Activated CD8-positive, alpha-beta memory T cell treated with anti-CD3 and anti-CD28 coated beads for 36 hours (primary cell): Measurements from ENCODE around the gene IFNA8. TPM values are rescaled to one million over a fixed set of nuclear protein-coding genes. Genes with fewer than 3 reads are reported as not detected.
"Not testable (repeated sequence)": the region's sequence is repeated elsewhere in the genome, so short reads cannot be mapped to it uniquely, and the experiment has no call there.

Source experiments
- CTCF ChIA-PET: fragments of 350-600 bp; sonication (Branson Sonifier 250); formaldehyde crosslinking; loops from one replicate; lab custom pipeline; 2021; ENCODE audit warnings: antibody characterized with exemption; lab: Charles Lee
- POLR2A ChIA-PET: fragments of 350-600 bp; sonication (Branson Sonifier 250); formaldehyde crosslinking; loops from one replicate; lab custom pipeline; 2021; ENCODE audit warnings: antibody characterized with exemption; lab: Charles Lee
- total RNA-seq, 2 experiments: library from RNA; stranded (reverse); gene quantifications; one replicate each; pipeline ENCODE4 v1.2.3, GENCODE V29; 2021

The IFNA8 gene
- total RNA-seq: not detected

DNA sequence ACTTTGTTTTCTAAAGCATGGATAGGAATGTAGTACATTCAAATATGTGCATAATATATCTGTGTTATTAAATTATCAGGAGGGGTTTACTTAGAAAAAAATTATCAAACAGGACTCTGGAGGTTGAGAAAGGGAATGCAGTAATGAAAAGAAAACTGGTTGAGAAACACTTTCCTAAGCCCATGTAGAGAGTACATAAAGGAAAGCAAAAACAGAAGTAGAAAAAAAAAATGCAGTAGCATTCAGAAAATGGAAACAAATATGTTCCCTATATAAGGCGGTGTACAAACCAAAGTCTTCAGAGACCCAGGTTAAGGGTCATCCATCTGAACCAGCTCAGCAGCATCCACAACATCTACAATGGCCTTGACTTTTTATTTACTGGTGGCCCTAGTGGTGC, at the start of gene IFNA8:
TSS of gene IFNA8 (plus strand) at position 301 of the 400 bp plus-strand sequence. CDS start at position 361, 60 bp downstream.
- POLR2A ChIA-PET: no interaction called here
- CTCF ChIA-PET: no interaction called here

DNA sequence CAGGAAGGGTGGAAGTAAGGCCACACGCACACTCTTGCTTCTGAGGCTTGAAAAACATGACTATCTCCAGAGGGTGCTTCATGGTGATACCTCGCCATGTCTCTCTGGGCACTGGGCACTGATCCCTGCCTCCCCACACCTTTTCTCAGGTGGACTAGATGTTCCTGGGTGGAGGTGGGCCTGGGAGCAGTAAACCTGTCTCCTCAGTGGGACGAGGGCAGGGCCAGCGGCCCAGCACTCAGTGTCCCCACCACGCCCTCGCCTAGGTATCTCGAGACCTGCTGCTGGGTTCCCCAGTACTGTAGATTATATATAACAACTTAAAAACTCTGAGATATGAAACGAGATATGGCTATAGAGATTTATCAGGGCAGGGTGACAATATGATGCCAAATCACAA, 46.6 kb upstream of the IFNA8 start:
- CTCF ChIA-PET: no interaction called here
- POLR2A ChIA-PET: no interaction called here

DNA sequence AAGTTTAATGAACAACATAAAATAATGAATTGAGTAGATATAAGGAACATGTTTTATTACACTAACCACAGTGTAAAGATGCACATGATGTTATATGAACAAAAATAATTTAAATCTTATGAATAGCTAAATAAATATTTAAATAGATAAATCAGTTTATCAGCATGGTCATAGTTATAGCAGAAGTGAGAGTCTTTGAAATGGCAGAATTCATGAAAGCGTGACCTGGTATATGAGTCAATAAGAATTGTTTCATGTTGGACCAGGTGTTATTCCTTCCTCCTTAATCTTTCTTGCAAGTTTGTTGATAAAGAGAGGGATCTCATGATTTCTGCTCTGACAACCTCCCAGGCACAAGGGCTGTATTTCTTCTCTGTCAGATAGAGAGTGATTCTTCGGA, 41.7 kb upstream of the IFNA8 start:
- POLR2A ChIA-PET: not testable (repeated sequence)

DNA sequence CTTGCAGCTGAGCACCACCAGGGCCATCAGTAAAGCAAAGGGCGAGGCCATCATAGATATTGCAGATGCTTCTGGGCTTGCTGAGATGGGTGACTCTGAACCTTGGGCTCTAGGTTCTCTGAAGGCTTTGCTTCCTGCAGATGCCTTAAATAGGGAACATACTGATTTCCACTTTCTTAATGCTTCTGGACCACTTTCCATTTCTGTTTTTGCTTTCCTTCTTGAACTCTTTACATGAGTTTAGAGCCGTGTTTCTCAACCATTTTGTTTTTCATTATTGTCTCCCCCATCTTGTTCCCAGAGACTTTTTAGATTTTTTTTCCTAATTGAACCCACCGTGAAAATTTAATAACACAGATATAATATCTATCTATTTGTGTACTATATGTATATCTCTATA, 41.0 kb upstream of the IFNA8 start, which contains the start of gene IFNA13:
TSS of gene IFNA13 (minus strand) at position 101 of the 400 bp plus-strand sequence. CDS start at position 54, 47 bp downstream.
- ChIA-PET CTCF (no interaction called here), POLR2A (no interaction called here)

More for the DNA sequence above, 41.7 kb upstream of the IFNA8 start:
- CTCF ChIA-PET: not testable (repeated sequence)

DNA sequence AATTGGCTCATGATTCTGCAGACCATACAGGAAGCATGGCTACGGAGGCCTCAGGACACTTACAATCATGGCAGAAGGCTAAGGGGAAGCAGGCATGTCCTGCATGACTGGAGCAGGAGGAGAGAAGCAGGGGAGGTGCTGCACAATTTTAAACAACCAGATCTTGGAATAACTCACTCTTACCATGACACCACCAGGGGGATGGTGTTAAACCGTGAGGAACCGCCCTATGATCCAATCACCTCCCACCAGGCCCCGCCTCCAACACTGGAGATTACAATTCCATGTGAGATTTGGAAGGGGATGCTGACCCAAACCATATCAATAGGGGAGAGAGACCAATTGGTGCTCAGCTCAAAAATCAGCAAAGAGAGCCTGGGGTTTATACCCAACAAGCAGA, 37.5 kb upstream of the IFNA8 start:
- POLR2A ChIA-PET, CTCF ChIA-PET: not testable (repeated sequence)

DNA sequence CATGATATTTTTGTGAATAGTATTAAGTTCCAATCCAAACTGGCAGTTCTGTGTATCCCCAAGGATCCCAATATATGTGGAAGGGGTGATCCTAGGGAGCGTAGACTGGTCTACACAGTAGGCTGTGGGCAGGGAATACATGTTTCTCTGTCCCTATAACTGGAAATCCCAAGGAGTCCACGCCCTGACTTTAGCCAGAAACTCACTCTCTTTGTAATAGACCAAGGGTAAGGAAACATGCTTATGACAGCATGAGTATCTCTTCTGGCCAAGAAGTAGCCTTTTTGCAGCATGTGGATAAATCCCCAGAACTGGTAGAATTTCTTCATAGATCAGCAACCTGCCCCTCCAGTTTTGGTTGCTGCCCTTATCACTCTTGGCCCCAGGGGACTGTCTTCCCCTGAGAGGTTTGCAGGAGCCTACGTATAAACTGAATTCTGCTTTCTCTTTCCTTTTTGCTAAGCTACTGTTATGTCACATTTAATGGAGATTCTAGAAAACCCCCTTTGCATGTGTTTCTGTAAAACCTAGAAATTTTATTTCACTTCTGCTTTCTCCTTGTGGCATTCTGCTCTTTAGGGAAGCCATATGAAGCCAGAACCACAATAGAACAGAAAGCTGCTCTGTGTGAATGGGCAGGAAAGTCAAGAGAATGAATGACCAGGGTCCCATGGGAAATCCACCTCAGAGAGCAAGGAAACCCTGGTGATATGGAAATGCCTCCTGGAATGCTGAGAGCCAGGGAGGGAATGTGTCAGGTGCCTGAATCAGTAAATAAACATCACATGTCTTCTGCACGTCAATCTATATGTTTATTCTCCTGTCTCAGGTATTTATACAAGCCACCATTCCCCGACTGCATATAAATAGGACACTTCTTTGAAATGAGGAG, 27.2 kb upstream of the IFNA8 start:
- POLR2A ChIA-PET: no interaction called here
- CTCF ChIA-PET: interaction anchor here (0.6 kb wide), 1 partner anchor 63 kb away, joined by 3 read pairs; no protein-coding TSS in a partner anchor

DNA sequence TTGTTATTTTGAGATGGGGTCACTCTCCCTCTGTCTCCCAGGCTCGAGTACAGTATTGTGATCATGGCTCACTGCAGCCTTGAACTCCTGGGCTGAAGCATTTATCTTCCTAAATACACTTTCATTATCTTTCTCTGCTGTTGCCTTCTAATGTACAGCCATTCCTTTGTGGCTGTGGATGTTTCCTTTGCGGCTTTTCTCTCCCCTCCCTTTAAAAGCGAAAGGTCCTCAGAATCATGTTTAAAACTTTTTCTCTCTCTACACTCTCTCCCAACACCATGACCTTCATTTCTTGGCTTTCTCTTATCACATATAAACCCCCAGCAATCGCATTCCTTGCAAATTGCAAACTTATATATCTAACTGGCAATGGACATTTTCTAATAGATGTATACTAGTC, 25.3 kb upstream of the IFNA8 start:
- CTCF ChIA-PET: no interaction called here
- POLR2A ChIA-PET: no interaction called here

DNA sequence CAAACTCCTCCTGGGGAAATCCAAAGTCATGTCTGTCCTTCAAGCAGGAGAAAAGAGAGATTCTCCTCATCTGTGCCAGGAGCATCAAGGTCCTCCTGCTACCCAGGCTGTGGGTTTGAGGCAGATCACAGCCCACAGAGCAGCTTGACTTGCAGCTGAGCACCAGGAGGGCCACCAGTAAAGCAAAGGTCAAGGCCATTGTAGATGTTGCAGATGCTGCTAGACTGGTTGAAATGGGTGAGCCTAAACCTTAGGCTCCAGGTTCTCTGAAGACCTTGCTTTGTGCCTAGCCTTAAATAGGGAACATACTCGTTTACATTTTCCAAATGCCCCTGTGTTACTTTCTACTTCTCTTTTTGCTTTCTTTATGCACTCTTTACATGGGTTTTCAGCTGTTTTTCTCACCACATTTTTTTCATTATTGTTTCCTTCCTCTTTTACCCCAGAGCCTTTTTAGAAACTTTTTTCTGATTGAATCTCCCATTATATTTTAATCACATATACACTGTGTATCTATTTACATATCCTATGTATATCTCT, 23.7 kb upstream of the IFNA8 start, which contains the start of gene IFNA2:
TSS of gene IFNA2 (minus strand) at position 268 of the 540 bp plus-strand sequence. CDS start at position 199, 69 bp downstream.
- CTCF ChIA-PET: interaction anchor here (1.2 kb wide), 1 partner anchor 10 kb away, joined by 3 read pairs; no protein-coding TSS in a partner anchor

DNA sequence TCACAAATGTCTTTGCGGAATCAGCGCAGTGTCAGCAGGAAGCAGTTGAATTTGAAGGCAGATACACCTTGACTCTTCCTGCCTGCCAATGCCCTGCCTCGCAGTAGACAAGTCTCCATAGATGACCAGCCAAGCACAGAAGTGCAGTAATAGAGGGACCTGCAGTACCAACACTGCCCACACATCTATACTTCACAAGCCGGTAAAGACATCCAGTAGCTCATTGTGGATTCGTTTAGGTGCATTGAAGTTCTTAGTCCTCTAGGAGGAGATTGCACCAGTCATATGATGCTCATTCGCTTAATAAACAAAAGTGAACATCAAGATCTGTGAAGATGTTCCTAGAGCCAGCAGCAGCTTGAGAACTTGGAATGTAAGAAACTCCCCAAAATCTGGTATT, 16.6 kb upstream of the IFNA8 start:
- ChIA-PET CTCF (interaction anchor here (0.8 kb wide), 1 partner anchor 58 kb away, joined by 3 read pairs; no protein-coding TSS in a partner anchor), POLR2A (no interaction called here)

More for the DNA sequence above, 23.7 kb upstream of the IFNA8 start, which contains the start of gene IFNA2:
- POLR2A ChIA-PET: no interaction called here

DNA sequence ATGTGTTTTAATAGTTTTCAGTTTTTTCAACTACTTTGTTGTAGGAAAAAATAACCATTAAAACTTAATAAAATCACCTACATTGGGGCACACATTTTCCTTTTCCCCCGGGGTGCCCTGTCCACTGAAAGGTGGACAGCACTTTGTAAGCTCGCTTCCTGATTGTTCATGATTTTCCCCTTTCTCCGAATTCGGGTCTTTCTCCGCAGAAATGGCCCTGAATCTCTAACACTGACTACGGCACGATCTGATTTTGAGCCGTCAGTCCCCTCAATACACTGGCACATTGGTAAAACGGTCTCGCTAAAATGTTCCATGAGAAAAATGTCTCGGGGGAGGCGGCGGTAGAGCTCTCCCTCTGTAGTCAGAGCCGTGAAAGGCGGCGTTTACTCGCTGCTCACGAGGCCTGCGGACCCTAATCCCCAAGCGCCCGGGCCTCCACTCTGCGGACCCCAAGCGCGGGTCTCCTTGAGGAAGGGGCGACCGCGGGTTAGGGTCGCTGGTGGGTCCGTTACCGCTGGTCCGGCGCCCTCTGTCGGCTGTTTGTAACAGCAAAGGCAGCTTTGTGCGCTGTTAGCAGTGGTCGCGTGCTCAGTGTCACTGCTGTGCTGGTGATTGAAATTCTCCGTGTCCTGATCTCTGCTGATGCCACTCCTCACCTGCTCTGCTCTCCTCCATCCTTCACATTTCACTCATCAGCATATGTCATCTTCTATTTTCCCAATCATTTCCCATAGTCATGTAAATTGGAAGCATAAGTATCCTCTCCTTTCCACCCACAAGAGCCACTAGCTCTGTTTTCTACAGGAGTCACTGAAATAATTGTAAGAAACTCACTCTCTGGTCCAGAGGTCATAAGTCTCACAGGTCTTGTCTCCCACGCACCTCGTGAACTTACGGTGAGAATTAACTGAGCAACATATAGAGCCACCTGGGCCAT, 12.9 kb upstream of the IFNA8 start:
- POLR2A ChIA-PET: no interaction called here
- CTCF ChIA-PET: interaction anchor here (0.6 to 2.0 kb wide), 19 partner anchors 9 to 393 kb away, joined by 3 to 19 read pairs (median 3); partner anchors contain the start of genes IFNA6 and KLHL9

DNA sequence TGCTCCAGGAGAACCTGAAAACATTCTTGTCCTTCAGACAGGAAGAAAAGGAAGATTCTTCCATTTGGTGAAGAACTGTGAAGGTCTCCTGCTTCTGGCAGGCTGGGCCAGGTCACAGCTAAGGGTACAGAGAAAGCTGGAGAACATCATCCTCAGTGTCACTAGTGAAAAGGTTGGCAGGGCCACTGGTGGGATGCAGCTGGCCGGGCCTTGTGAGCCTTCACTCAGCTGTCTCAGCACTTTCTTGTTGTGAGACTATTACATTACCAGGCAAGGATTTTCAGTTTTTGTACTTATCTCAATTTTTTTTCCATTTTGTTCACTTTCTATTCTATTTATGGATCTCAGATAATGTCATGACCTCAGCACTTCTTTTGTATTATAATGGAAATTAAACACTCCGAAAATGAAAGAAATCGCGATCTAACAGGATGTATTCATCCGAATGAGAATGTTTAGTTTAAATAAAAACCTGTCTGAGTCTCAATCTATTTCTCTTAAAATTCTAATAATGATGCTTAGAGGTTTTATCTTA, 9.9 kb upstream of the IFNA8 start:
- CTCF ChIA-PET: no interaction called here
- POLR2A ChIA-PET: no interaction called here

DNA sequence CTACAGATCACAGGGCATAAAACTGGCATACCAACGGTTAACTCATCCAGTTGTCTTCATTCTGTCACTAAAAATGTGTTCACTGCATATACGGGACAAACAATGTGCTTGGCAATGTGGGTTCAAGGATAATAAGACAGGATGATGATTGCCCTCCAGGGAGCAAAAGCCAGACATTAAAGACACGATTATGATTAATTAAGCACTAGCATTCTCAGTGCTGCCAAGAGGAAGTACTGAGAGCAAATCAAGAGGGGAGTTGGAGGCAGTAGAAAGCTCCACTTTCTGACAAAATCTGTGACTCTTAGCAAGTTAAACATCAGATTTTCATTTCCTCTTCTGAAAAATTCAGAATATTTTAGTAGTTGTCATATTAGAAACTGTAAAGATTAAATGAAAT, 9.0 kb upstream of the IFNA8 start:
- ChIA-PET POLR2A (no interaction called here), CTCF (no interaction called here)

DNA sequence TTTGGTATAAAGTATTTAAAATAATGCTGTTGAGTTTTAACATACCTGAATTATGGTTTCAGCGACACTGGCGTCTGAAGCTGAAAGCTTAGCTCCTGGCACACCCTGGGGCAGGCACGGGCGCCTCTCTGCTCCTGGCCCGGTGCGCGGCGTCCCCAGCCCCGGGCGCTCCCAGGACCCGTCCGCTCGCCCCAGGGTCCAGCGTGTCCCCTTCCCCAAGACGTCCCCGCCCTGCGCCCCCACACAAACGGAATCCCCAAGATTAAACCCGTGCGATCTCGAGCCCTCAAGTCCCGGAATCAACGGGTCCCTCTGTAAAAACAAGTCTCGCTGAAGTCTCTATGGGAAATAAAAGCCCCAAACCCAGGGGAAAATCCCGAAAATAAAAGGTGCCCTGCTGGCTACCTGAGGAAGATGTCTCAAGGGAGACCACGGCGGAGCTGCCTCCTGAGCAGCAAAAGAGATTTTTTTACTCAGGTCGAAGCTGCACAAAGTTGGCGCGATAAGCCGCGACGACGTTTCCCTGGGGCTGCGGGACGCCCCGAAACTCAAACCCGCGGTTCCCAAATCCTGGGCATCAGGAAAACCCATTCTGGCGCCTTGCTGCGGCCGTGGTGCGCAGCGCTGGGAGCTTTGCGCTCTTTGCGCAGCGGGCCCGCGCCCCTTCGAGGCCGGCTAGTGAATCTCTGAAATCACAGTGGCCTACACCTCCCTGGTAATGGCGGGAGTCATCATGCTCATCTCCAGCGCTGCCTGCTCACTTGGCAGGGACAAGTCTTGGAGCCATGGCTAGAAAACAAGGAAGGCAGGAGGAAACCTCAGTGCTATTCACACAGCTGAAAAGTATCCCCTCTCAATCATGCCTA, 6.3 kb upstream of the IFNA8 start:
- CTCF ChIA-PET: no interaction called here
- POLR2A ChIA-PET: no interaction called here

DNA sequence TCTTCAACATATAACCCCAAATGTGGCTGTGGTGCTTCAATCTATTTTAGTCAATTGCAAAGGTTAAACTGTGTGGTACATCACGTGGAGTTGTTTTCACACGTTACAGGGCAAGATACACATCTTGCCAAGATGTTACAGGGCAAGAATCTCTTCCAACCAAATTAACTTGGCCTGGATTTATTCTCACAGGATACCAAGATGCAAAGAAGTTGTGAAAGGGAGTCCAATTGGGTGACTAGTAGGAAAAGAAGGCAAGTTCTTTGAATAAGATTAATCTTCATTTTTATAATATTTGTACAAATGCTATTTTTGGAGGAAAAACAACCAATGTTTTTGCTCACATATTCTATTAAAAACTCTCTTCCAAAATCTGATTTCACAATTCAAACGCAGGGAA, 4.8 kb upstream of the IFNA8 start:
- ChIA-PET POLR2A (no interaction called here), CTCF (no interaction called here)

DNA sequence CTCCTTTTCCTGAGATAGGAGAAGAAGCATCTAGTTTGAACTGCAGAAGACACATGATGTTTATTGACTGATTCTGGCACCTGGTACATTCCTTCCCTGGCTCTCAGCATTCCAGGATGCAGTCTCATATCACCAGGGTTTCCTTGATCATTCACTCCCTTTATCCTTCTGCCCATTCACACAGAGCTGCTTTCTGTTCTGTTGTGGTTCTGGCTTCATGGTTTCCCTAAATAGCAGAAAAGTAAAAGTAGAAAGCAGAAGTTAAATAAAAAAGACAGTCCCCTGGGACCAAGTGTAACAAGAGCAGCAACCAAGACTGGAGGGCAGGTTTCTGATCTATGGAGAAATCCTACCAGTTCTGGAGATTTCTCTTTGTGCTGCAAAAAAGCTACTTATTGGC, 3.2 kb downstream of the IFNA8 start:
- POLR2A ChIA-PET: no interaction called here
- CTCF ChIA-PET: no interaction called here

DNA sequence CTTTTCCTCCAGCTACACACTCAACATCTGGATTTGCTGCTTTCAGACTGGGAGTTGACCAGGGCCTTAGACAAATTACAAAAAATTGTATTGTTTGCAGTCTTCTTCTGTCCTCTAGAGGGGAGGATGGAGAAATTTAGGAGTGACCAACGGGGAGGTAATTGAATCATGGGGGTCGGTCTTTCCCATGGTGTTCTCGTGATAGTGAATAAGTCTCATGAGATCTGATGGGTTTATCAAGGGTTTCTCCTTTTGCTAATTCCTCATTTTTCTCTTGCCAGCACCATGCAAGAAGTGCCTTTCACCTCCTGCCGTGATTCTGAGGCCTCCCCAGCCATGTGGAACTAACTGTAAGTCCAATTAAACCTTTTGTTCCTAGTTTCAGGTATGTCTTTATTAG, 4.2 kb downstream of the IFNA8 start:
- CTCF ChIA-PET: no interaction called here
- POLR2A ChIA-PET: no interaction called here

DNA sequence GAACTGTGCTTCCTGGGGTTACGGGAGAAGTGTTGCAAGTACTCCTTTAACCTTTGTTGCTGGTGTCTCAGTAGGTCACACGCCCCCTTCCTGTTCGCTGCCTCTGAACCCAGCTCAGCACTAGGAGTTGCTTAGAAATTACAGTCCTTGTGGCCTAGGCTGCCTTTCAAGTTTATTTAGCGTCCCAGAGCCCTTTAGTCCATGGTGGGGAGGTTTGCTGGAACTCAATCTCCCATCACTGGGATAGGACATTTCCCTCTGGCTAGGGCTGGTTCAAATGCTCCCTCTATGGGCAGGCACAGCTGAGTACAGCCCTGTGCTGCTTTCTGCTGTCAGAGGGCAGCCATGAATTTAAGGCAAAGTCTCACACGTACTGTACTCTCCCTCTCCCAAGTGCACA, 4.7 kb downstream of the IFNA8 start:
- ChIA-PET CTCF (no interaction called here), POLR2A (no interaction called here)

DNA sequence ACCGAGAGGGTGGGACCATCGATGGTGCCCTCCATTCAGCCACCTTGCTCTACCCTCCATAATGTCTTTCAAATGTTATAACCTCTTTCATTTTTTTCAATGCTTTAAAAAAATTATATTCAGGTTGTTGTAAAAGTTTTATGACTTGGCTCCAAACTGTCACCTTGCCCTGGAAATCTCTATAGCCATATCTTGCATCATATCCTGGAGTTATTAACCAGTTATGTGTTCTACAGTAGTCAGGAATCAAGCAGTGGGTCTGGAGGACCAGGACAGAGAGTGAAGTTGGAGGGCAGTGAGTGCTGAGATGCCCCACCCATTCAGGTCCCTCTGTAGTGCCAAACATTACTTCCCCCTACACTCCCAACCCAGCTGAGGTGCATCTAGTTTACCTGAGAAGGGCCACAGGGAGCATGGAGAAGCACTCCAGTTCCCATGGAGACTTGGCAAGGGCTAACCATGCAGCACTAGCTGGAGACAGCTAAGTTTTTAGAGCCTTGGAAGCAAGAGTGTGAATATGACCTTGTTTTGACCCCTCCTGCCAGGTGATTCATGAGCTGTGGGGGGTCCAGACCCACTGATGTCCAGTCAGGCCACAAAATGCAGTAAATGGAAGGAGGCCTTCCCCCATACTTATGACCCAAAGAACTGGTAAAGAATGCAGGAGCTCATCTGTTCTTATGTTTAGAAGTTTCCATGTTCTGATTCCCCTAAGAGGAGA, 5.5 kb downstream of the IFNA8 start:
- ChIA-PET POLR2A (no interaction called here), CTCF (no interaction called here)
